Stimulated activated CD4-positive, alpha-beta T cell treated with anti-CD3 and anti-CD28 coated beads, TNF-alpha, amount 100 ng/mL, for 4 hours (primary cell): ENCODE measurements around the gene ZNF613.
"Not testable (repeated sequence)": the region's sequence is repeated elsewhere in the genome, so short reads cannot be mapped to it uniquely, and the experiment has no call there.

Experiments
- DNase-seq, 3 experiments: peaks; one replicate each; pipeline ENCODE4 v3.0.0-alpha.2; 2020; ENCODE audit warnings: low read depth in 3 of 3

ZNF613 gene

DNA sequence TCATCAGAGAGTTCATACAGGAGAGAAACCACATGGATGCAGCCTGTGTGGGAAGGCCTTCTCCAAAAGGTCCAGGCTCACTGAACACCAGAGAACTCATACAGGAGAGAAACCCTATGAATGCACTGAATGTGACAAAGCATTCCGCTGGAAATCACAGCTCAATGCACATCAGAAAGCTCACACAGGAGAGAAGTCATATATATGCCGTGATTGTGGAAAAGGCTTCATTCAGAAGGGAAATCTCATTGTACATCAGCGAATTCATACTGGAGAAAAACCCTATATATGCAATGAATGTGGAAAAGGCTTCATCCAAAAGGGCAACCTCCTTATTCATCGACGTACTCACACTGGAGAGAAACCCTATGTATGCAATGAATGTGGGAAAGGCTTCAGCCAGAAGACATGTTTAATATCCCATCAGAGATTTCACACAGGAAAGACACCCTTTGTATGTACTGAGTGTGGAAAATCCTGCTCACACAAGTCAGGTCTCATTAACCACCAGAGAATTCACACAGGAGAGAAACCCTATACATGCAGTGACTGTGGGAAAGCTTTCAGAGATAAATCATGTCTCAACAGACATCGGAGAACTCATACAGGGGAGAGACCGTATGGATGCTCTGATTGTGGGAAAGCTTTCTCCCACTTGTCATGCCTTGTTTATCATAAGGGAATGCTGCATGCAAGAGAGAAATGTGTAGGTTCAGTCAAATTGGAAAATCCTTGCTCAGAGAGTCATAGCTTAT, 17.7 kb downstream of the ZNF613 start:
- DNase-seq = no peak

DNA sequence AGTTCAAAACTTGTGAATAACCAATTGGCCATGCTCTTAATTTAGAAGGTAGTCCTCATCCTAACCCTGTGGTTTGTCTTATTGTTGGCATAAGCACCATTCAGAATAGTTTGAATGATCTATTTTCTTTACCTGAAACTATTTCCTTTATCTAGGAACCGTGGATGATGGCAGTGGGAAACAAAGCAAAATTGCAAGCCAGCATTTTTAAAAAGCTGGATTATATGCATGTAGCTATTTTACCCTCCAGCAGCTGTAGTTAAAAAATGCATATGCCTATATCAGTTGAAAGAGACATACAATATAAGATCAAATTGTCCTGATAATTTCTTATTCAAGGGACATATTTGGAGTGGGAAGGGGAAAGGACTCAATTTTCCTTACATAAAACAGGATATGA, 19.3 kb downstream of the ZNF613 start:
- DNase-seq = no peak

GRCh38 chr19:51948975-51949374, 21.7 kb downstream of the ZNF613 start:
- DNase-seq = no peak

DNA sequence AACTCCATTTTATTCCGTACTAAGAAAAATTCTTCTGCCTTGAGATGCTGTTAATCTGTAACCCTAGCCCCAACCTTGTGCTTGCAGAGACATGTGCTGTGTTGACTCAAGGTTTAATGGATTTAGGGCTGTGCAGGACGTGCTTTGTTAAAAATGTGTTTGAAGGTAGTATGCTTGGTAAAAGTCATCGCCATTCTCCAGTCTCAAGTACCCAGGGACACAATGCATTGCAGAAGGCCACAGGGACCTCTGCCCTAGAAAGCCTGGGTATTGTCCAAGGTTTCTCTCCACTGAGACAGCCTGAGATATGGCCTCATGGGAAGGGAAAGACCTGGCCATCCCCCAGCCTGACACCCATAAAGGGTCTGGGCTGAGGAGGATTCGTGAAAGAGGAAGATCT, 30.6 kb downstream of the ZNF613 start:
- DNase-seq = not testable (repeated sequence)

- no peak for DNase-seq
These were observed 32.5 kb downstream of the ZNF613 start for GRCh38 chr19:51959791-51960190.

DNA sequence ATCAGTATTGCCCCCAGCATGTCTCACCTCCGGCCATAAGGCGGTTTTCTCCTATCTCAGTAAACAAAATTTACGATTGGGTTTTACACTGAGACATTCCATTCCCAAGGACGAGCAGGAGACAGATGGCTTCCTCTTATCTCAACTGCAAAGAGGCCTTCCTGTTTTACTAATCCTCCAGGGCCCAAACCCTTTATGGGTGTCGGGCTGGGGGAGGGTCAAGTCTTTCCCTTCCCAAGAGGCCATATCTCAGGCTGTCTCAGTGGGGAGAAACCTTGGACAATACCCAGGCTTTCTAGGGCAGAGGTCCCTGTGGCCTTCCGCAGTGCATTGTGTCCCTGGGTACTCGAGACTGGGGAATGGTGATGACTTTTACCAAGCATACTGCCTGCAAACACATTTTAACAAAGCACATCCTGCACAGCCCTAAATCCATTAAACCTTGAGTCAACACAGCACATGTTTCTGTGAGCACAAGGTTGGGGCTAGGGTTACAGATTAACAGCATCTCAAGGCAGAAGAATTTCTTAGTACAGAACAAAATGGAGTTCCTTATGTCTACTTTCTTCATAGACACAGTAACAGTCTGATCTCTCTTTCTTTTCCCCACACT, 33.5 kb downstream of the ZNF613 start:
- DNase-seq = not testable (repeated sequence)

DNA sequence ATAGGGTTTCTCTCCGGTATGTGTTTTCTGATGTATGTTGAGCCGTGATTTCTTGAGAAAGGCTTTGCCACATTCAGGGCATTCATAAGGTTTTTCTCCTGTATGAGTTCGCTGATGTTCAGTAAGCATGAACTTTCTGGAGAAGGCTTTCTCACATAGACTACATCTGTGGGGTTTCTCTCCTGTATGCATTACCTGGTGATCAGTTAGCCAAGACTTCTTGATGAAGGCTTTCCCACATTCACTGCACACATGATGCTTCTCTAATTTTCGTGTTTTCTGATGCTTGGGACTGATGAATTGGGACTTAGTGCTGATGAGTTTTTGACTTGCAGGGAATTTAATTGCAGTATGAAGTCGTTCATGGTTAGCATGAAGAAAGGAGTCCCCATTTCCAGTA, 38.3 kb downstream of the ZNF613 start:
- DNase-seq = no peak

- DNase-seq = no peak
These were observed 43.4 kb downstream of the ZNF613 start for GRCh38 chr19:51970718-51971117.

DNA sequence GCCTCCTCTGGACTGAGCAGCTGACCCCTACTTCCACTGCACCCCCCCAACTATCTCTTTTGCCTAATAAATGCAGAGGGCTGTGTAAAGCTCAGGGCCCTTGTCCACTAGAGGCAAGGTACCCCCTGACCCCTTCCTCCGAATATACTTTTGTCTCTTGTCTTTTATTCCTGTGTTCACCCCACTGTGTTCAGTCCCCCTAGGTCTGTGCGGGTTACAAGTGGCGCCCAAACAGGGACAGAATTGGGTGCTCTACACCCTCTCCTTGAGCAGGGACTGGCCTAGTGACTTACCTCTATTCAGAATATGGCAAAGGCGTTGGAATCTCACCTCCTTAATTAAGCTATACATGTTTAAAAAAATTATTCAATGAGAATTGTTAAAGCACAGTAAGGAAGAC, 44.4 kb downstream of the ZNF613 start:
- no peak for DNase-seq

DNA sequence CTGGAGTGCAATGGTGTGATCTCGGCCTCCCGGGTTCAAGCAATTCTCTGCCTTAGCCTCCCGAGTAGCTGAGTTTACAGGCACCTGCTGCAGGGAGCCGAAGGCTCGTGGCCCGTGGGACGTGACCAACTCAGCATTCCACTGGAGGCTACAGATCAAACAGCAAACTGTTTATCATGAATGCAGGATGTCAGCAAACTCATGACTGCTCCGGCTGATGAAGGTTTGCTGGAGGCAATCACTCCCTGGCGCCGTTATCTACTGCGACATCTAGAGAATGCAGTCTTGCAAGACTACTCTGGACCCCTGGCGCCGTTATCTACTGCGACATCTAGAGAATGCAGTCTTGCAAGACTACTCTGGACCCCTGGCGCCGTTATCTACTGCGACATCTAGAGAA, 48.5 kb downstream of the ZNF613 start:
- not testable (repeated sequence) for DNase-seq

- no peak for DNase-seq
These were observed 49.6 kb downstream of the ZNF613 start for GRCh38 chr19:51976852-51977251.

GRCh38 chr19:51977346-51977745, 50.1 kb downstream of the ZNF613 start:
- DNase-seq = no peak

DNA sequence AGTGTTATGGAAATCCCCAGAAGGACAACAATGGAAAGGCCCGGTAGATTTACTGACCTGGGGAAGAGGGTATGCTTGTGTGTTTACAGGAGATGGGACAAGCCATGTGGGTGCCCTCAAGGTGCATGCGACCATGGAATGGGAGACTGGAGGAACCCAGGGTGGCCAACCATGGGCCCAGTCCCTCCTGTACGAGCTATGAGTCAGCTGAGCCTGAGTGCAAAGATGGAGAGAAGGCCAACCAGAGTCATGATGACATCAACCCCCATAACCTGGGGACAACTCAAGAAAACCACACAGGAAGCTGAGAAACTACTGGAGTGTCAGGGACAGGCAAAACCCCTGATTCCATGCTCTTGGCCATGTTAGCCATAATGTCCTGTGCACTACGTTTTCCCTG, 51.6 kb downstream of the ZNF613 start:
- DNase-seq = no peak

GRCh38 chr19:51980116-51980736, 53.0 kb downstream of the ZNF613 start:
- DNase-seq = no peak

DNA sequence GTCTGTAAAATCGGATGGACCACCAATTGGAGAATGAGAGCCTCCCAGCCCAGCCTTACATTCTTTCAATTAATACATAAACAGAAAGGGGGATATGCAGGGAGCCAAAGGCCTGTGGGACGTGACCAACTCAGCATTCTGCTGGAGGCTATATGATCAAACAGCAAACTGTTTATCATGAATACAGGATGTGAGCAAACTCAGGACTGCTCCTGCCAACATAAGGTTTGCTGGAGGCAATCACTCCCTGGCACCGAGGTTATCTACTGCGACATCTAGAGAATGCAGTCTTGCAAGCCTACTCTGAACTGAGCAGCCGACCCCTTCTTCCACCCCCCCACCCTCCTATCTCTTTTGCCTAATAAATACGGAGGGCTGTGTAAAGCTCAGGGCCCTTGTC, 53.7 kb downstream of the ZNF613 start:
- not testable (repeated sequence) for DNase-seq

DNA sequence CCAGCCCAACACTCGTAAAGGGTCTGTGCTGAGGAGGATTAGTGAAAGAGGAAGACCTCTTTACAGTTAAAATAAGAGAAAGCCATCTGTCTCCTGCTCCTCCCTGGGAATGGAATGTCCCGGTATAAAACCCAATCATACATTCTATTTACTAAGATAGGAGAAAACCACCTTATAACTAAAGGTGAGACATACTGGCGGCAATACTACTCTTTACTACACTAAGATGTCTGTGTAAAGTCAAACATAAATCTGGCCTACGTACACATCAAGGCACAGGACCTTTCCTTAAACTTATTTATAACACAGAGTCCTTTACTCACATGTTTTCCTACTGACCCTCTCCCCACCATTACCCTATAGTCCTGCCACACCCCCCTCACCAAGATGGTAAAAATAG, 56.1 kb downstream of the ZNF613 start:
- no peak for DNase-seq

DNA sequence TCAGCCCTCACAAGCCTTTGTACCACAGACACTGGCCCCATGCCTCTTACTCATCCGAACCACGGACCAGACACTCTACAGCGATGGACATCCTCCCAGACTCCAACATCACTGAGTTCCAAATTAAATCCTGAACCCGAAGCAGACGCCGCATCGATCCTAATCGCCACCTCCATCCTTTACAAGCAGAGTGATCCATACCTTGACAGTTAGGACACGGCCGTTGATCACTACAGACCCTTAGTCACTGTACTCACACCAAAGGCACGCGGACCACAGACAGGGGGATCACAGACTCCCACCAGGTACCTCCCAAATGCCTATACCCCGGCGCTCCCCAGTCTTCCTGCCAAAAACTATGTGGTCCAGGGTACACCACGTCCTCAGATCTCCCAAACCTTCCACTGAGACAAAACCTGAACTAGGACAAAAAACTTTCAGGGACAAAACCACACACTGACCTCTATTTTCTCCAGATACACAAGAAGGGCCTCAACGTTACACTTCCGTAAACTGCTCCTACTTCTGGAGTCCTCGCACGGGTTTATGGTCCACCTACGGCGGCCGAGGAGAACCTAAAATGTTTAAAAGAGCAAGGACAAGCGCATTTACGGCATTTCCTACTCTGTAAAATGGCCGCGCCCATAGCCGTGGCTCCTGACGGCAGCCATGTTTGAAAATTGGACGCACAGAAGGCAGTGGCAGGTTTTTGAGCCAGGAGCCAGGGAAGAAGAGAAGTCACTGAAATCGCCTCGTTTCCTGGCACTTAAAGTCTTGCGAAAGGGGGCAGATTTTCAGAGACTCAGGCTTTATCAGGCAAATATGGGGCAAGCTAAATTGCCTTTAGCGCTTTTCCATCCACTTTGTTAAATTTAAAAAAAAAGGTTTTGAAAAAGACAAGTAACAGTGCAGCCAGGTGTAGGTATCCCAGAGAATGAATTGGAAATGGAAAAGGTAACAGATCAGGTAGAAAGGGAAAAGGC, 59.3 kb downstream of the ZNF613 start, which contains the start of gene ZNF350:
Gene ZNF350 (minus strand): TSS at position 532 of the 983 bp plus-strand sequence. CDS start 12,480 bp downstream, outside the sequence.
- peak; percentile 48 to 83 (median 74) for DNase-seq

GRCh38 chr19:51993422-51993821, 66.2 kb downstream of the ZNF613 start:
- DNase-seq = no peak

DNA sequence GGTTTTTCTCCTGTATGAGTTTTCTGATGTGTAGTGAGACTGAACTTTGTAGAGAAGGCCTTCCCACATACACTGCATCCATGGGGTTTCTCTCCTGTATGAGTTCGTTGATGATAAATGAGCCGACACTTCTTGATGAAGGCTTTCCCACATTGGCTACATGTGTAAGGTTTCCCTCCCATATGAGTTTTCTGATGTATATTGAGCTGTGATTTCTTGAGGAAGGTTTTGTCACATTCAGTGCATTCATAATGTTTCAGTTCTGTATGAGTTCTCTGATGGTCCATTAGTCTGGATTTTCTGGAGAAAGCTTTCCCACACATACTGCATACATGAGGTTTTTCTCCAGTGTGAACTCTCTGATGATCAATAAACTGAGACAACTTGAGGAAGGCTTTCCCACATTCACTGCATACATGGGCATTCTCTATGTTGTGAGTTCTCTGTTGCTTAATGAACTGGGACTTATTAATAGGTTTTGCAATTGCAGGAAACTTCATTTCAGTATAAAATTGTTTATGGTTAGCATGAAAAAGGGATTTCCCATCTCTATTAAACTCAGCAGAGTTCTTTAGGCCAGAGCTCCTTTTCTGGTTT, 66.9 kb downstream of the ZNF613 start:
- DNase-seq = no peak
